ENCODE results near the gene SMG9. TPM values are rescaled to one million over a fixed set of nuclear protein-coding genes. Genes with fewer than 3 reads are reported as not detected.

Gene SMG9
- total RNA-seq, 1 donor from 2014 or later: 4.7 TPM

- DNase-seq (ENCODE audit: low read depth) (no peak), FAIRE-seq (no peak)
- no peaks in the 10 kb centered on the region for H3K27me3 ChIP-seq (ENCODE audit: control insufficient read depth, insufficient read depth, low read length)
- H3K36me3 ChIP-seq (ENCODE audit: control insufficient read depth, insufficient read depth, low read length): peaks cover 19% of the 10 kb centered on the region
- no peak overlapping the region for H3K4me3 ChIP-seq (ENCODE audit: low read depth, low read length)
- no peak for TF ChIP-seq CTCF (IDR thresholded peaks at IDR 0.05; ENCODE audit: insufficient read depth, low read length, severe bottlenecking)
These were observed 7.1 kb downstream of the SMG9 start for GRCh38 chr19:43747557-43748204.

GRCh38 chr19:43743059-43743458 lies 11.7 kb downstream of the SMG9 start:
- H3K4me3 ChIP-seq (ENCODE audit: low read depth, low read length): no peak overlapping the region
- TF ChIP-seq CTCF (IDR thresholded peaks at IDR 0.05; ENCODE audit: insufficient read depth, low read length, severe bottlenecking): no peak
- FAIRE-seq: no peak
- no peaks in the 10 kb centered on the region for H3K27me3 ChIP-seq (ENCODE audit: control insufficient read depth, insufficient read depth, low read length)
- DNase-seq (ENCODE audit: low read depth): no peak
- peaks cover 19% of the 10 kb centered on the region for H3K36me3 ChIP-seq (ENCODE audit: control insufficient read depth, insufficient read depth, low read length)

- no peak for DNase-seq (ENCODE audit: low read depth)
These were observed 13.5 kb downstream of the SMG9 start for GRCh38 chr19:43741075-43741825.

GRCh38 chr19:43739439-43740235 lies 15.1 kb downstream of the SMG9 start:
- H3K4me3 ChIP-seq (ENCODE audit: low read depth, low read length): no peak overlapping the region
- DNase-seq (ENCODE audit: low read depth) (peak; percentile 55), FAIRE-seq (peak; percentile 66)
- no peak for TF ChIP-seq CTCF (IDR thresholded peaks at IDR 0.05; ENCODE audit: insufficient read depth, low read length, severe bottlenecking)
- H3K27me3 ChIP-seq (ENCODE audit: control insufficient read depth, insufficient read depth, low read length): no peaks in the 10 kb centered on the region
- H3K36me3 ChIP-seq (ENCODE audit: control insufficient read depth, insufficient read depth, low read length): peaks cover 15% of the 10 kb centered on the region

More at GRCh38 chr19:43741075-43741825, 13.5 kb downstream of the SMG9 start:
- H3K36me3 ChIP-seq (ENCODE audit: control insufficient read depth, insufficient read depth, low read length): peaks cover 17% of the 10 kb centered on the region
- H3K27me3 ChIP-seq (ENCODE audit: control insufficient read depth, insufficient read depth, low read length): no peaks in the 10 kb centered on the region
- no peak overlapping the region for H3K4me3 ChIP-seq (ENCODE audit: low read depth, low read length)
- no peak for FAIRE-seq
- no peak for TF ChIP-seq CTCF (IDR thresholded peaks at IDR 0.05; ENCODE audit: insufficient read depth, low read length, severe bottlenecking)

- Histone ChIP-seq H3K4me3 (ENCODE audit: low read depth, low read length) (no peak overlapping the region), H3K27me3 (ENCODE audit: control insufficient read depth, insufficient read depth, low read length) (no peaks in the 10 kb centered on the region), H3K36me3 (ENCODE audit: control insufficient read depth, insufficient read depth, low read length) (peaks cover 15% of the 10 kb centered on the region)
- no peak for TF ChIP-seq CTCF (IDR thresholded peaks at IDR 0.05; ENCODE audit: insufficient read depth, low read length, severe bottlenecking)
- FAIRE-seq: no peak
- DNase-seq (ENCODE audit: low read depth): no peak
These were observed 16.0 kb downstream of the SMG9 start for GRCh38 chr19:43738780-43739211.

All from bronchial epithelial cell (primary cell).